Choroid plexus epithelial cell (primary cell): ENCODE results near the gene SPATA2.
A peak's percentile ranks its signal among the peaks of the same experiment; 100 is the strongest.

Experiments used
- DNase-seq: peaks from one replicate; pipeline ENCODE4 v3.0.0-alpha.2; 2010; ENCODE audit warnings: low read depth
- H3K4me3 ChIP-seq: 2 replicates; pipeline ENCODE4 v1.5.1; 2011; ENCODE audit warnings: low read depth, mild to moderate bottlenecking, control low read depth, low read length, moderate library complexity
- CTCF ChIP-seq: conservative IDR thresholded peaks from 2 replicates; pipeline ENCODE4 v1.5.1; 2011; ENCODE audit warnings: low read depth, mild to moderate bottlenecking, control low read depth, inconsistent platforms, low read length, moderate library complexity

SPATA2 gene

GRCh38 chr20:49951151-49951550, 35.8 kb upstream of the SPATA2 start:
- TF ChIP-seq CTCF, result no peak
- peak; percentile 47 for DNase-seq
- no peak overlapping the region for H3K4me3 ChIP-seq

GRCh38 chr20:49948809-49949507, 33.6 kb upstream of the SPATA2 start:
- no peak for TF ChIP-seq CTCF

DNA sequence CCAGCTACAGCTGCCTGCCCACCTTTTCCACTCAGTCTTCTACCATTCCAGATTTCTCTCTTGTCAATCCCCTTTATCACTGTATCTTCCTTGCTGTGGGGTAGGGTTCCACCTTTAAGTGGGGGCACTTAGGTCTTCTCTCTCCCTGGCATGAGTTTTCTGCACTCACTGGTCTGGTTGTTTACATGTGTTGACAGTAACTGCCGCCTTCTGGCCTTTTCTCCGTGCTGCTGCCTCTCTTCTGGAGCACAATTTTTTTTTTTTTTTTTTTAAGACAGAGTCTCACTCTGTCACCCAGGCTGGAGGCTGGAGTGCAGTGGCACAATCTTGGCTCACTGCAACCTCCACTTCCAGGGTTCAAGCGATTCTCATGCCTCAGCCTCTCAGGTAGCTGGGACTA, 32.8 kb upstream of the SPATA2 start:
- peak; percentile 31 for DNase-seq
- TF ChIP-seq CTCF, result no peak
- H3K4me3 ChIP-seq, result no peak overlapping the region

More at GRCh38 chr20:49948809-49949507, 33.6 kb upstream of the SPATA2 start:
- no peak overlapping the region for H3K4me3 ChIP-seq
- DNase-seq, result peak; percentile 97

GRCh38 chr20:49945701-49946477, 30.6 kb upstream of the SPATA2 start:
- H3K4me3 ChIP-seq, result no peak overlapping the region
- no peak for DNase-seq
- no peak for TF ChIP-seq CTCF

GRCh38 chr20:49945306-49945700, 30.0 kb upstream of the SPATA2 start:
- no peak for DNase-seq
- no peak for TF ChIP-seq CTCF
- H3K4me3 ChIP-seq, result no peak overlapping the region

- no peak for DNase-seq
- no peak overlapping the region for H3K4me3 ChIP-seq
- no peak for TF ChIP-seq CTCF
Measured at GRCh38 chr20:49942942-49943341, 27.6 kb upstream of the SPATA2 start.
